HG03457 (cell line): ENCODE measurements around the gene ZNF428.
"Not testable (repeated sequence)": the region's sequence is repeated elsewhere in the genome, so short reads cannot be mapped to it uniquely, and the experiment has no call there.

Experiments used
- ATAC-seq: cut with Tn5 transposase; IDR thresholded peaks from one replicate; pipeline ENCODE4 v1.9.1; 2021; ENCODE audit warnings: moderate number of reproducible peaks; ENCODE audit not compliant: unreplicated experiment

The ZNF428 gene

DNA sequence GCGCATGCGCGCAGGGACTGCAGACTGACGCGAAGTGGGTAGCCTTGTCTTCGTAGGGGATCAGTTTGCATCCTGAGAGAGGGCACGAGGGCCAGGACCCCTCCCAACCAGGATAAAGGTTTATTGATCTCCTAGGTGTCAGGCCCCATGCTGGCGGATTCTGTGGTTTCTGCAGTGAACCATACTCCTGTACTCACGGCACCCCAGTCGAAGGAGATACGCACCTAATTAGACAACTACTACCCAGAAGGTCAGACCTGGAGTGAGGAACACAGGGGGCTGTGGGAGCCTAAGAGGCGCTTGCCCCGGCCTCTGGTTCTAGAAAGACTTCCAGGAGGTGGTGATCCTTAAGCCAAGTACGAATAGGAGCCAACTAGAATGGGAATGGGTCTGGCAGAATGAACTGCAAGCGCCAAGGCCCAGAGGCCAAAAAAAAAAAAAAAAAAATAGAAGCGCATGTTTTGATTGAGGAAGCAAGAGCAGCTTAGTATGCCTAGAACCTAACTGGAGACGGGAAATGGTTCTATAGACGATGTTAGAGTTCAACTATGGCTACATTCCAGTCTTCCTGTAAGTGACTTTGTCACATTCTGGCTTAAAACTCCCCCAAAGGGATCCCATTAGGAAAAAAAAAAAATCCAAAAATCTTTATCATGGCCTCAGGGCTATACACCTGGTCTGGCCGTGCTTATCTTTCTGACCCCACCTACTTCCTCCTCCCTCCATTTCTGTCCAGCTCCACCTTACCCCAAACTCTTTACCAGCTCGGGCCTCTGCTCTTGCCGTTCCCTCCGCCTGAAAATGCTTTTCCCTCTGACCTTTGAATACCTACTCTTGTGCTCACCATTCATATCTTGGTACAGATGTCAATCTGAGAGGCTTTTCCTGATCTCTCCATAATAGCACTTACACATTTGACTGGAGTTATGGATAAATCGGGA is 902 bp upstream of the ZNF428 start:
- ATAC-seq = no peak

DNA sequence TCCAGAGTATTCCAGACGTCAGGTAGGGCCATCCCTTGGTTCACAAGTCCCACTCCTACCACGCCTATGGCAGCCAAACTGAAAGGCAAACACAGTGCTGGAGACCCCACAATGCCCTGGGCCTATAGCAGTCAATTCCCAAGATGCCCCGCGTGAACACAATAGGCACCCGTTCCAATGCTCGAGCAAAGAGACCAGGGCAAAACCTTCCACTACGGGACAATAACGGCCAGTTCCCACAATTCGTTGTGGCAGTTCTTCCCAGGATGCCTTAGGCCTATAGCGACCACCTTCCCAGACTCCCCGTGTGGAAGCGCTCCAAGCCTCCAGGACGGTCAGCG is 538 bp downstream of the ZNF428 start:
- no peak for ATAC-seq

DNA sequence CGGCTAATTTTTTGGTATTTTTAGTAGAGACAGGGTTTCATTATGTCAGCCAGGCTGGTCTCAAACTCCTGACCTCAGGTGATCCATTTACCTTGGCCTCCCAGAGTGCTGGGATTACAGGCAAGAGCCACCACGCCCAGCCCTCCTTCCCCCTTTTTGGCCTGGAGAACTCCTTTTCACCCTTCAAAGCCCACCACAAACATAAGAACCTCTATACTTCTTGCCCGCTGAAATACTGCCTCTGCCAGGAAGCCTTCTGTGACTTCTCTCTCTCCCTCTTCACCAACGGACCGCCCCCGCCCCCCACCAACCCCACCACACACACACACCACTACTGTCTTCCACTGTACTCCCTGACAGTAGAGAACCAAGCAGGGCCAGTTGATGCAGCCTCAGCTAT is 2.5 kb downstream of the ZNF428 start:
- no peak for ATAC-seq

DNA sequence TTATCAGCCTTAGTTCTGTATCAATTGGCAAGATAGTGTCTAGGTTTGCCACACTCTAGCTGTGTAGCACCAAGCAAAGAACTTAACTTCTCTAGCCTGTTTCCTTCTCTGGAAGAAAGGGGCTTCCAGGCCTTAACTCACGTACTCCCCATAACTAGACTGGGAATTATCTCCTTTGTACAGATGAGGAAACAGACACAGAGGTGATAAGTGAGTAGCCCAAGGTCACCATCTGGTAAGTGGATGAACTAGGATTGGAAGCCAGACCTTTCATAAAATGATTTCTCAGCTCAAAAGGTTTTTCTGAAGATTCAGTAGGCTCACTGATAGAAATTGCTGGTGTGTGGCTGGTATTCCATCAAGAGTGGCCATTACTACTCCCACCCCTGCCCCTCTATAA is 3.1 kb downstream of the ZNF428 start:
- ATAC-seq = no peak

DNA sequence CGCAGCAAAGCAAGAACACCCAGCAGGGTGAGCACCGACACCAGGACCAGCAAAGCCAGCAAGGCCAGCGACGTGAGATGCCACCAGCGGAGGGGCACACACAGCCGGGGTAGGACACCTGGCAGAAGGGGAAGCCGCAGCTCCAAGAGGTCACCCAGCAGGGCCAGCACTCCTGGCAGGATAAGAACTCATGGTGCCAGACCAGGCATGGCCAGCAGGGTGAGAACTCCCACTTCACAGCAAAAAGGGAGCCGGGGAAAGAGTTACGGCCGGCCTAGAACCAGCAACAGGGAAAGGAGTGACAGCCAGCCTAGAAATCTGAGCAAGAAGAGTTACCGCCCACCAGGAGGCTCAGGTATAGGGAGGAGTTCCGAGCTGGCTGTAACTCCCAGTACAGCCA is 7.1 kb downstream of the ZNF428 start:
- ATAC-seq = no peak

DNA sequence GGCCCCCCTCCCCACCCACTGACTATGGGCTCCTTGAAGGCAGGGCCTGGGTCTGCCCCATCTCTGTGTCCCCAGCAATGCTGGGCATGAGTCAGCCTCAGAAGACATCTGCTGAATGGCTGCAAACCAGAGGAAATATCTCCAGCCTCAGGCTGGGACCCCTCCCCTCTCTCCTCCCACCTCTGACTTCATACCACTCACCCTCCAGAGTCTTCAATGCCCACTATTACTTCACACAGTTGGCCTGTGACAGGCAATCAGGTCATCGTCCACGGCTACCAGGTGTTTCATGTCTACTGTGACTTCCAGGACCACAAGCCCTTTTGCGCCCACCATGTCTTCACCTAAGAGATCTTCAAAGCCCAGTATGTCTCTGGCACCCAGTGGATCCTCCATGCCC is 7.6 kb downstream of the ZNF428 start, which contains the start of gene SRRM5:
TSS of gene SRRM5 (plus strand) at position 301 of the 400 bp plus-strand sequence. CDS start at position 335, 34 bp downstream.
- no peak for ATAC-seq

DNA sequence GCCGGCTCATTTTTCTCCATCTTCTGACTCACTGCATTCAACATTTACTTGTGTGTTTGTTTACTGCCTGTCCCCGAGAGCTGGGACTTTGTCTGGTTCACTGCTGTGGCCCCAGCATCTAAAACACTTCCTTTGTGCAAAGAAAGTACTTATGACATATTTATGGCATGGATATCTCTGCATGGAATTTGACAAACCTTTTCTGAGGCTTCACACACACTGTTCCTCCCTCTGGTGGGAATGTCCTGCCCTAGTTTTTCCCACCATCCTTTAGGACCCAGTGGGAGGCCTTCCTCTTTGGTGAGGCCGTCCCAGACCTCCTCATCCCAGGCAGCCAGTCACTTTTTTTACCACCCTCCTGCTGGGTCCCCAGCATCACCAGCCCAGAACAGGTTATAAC is 8.9 kb downstream of the ZNF428 start:
- ATAC-seq = no peak

DNA sequence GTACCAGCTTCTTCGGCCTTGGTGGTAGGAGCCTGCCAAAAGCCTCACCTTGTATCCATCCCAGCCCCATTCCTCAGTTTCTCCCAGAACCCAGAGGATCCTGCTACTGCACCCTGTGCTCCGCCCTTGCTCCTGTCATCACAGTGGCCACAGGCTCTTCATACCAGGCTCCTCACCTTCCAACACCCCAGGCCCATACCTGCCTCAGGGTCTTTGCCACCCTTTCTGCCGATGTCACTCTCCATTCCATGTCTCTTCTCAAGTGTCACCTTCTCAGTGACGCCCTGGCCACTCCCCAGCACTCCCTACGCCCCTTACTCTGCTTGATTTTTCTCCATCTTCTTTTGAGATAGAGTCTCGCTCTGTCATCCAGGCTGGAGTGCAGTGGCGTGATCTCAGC is 9.6 kb downstream of the ZNF428 start:
- ATAC-seq = no peak

DNA sequence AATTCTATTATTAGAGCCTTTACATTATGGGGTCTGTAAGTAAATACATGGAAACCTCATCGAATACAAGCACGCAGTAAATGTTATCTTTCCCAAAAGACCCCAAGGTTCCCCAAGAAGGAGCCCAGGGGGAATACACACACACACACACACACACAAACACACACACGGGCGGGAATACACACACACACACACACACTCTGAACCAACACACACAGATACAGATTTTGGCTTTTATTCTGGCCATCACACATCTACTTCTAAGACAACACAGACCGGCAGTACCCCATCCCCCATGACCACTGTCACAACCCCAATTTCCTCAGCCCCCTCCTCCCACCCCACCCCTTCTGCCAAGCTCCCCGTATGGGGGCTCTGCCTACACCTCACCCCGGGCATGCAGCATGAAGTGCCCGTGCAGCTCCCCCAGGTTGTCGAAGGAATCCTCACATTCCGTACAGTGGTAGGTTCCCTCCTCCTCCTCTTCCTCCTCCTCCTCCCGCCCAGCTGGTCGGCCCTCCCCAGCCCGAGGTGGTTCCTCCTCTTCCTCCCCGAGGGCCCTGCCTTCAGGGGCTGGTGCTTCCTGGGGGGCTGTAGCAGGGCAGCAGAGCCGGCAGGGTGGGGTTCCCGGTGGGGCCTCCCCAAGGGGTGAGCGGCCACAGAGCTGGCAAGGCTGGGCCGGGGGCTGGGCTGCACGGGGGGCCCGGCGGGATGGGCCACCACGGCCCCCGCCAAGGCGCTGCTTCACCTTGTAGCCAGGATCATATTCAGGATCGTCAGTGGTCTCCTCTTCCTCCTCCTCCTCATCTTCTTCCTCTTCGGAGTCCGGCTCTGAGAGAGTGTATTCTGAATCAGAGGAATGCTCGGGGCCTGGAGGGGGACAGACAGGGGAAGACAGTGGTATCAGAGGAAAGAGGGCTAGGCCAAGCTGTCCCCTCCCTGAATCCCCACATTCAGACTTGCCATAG is 11.9 kb downstream of the ZNF428 start:
- ATAC-seq = no peak

DNA sequence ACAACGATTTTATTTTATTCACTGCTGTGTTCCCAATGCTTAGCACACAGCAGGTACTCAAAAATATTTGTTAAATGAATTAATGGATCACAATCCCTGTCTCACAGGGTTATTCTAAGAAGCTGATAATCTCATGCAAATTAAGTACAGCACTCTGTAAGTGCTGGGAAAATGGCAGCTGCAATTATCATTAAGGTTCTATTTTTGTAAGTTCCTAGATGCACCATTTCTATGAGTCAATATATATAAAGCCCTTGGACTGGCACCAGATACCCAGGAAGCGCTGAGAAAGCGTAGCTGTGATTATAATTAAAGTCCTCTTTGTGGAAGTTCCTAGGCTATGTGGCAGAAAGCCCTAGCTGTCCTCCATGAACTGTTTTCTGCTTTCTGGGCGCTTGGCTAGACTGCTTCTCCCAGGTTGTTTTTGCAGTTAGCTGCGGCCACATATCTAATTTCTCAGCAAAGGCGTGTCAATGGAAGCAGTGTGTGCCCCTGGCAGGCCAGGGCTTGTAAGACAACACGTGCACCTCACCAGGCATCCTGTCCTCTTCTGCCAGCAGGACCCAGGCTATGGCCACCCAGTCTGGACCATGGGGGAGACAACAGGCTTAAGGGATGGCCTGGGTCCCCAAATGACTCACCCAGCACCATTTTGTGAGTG is 12.7 kb downstream of the ZNF428 start:
- no peak for ATAC-seq

DNA sequence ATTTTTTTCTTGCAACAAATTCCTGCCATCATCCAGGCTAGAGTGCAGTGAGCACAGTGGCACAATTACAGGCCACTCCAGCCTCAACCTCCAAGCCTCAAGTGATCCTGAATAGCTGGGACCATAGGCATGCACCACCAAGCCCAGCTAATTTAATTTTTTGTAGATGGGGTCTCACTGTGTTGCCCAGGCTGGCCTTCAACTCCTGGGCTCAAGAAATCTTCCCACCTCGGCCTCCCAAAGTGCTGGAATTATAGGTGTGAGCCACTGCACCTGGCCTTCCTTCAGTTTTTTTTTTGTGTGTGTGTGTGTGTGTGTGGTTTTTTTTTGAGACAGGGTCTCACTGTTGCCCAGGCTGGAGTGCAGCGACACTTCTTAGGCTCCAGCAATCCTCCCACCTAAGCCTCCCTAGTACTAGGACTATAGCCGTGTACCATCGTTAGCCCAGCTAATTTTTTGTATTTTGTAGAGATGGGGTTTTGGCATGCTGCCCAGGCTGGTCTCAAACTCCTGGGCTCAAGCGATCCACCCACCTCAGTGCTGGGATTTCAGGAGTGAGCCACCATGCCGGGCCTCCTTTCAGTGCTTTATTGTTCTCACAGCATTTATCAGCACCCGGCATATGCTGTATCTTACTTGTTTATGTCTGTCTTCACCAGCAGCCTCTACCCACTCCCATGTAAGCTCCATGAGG is 13.4 kb downstream of the ZNF428 start:
- ATAC-seq = no peak

DNA sequence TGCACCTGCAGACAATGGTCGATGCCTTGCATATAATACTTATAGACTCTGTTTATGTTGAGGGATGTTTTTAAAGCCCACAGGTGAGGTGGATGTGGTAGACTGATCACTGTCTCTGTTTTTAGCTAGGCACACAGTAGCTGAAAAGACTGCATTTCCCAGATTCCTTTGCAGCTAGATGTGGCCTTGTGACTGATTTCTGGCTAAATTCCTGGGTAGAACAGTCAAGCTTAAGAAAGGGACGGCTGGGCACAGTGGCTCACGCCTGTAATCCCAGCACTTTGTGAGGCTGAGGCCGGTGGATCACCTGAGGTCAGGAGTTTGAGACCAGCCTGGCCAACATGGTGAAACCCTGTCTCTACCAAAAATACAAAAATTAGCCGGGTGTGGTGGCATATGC is 19.1 kb downstream of the ZNF428 start:
- not testable (repeated sequence) for ATAC-seq

DNA sequence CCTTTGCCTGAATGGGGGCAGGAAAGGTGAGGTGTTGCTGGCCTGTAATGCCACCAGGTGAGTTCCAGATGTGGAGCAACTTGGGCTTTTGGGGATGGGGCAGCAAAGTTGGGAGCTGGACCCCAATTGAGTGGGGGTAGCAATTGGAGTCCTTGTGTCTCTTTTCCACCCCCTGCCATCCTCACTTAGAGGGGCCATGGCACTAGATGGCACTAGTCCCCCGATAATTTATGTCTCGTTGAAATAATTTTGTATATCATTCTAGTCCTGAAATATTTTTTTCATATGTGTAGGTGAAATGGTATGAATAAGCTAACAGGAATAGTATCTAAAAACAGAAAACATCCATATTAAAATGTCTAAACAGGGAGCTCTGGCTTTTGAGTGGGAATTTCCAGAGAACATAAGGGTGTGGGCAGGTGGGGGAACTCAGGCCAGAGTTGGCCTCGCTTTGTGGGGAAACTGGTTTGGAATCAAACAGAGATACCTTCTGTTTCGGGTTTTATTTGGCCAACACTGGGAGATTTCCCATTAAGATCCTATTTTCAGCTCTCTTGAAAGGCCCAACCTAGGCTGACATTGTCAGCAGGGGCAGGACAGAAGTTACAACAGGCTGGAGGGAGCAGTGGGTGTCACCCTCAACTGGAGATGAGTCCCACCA is 19.7 kb downstream of the ZNF428 start:
- ATAC-seq = no peak

DNA sequence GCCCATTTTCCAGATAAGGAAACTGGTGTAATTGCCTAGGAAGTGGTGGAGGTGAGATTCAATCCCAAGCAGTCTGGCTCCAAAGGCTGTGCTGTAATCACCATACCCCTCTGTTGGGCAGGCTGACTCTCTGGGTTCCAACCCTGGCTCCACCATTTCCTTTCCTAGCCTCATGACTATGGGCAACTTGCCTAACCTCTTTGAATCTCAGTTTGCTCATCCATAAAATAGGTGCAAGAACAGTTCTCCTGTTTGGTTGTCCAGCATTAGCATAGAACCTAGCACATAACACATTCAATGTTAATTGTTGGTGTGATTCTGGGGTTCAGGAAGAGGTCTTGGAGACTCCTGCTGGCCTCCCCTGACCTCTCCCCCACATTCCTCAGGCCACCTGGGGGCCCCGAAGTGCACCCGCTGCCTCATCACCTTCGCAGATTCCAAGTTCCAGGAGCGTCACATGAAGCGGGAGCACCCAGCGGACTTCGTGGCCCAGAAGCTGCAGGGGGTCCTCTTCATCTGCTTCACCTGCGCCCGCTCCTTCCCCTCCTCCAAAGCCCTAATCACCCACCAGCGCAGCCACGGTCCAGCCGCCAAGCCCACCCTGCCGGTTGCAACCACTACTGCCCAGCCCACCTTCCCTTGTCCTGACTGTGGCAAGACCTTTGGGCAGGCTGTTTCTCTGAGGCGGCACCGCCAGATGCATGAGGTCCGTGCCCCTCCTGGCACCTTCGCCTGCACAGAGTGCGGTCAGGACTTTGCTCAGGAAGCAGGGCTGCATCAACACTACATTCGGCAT is 20.8 kb downstream of the ZNF428 start:
- ATAC-seq = no peak

DNA sequence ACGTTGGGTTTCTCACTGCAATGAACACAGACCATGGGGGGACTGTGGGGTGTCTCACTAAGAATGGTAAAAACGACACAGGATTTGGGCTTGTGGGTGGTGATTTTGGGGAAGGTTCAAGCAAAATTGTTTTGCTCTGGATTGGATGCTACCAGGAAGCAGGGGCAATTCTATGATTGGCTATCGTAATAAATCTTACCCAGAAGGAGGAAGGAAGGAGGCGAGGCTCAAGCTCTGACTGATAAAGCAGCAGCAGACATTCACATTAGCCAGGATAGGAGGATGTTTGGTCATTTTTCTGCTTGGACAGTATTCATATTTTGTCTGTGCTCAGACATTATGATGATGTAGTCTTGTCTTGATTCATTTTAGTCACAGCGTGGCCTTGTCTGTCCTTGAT is 21.6 kb downstream of the ZNF428 start:
- ATAC-seq = no peak

DNA sequence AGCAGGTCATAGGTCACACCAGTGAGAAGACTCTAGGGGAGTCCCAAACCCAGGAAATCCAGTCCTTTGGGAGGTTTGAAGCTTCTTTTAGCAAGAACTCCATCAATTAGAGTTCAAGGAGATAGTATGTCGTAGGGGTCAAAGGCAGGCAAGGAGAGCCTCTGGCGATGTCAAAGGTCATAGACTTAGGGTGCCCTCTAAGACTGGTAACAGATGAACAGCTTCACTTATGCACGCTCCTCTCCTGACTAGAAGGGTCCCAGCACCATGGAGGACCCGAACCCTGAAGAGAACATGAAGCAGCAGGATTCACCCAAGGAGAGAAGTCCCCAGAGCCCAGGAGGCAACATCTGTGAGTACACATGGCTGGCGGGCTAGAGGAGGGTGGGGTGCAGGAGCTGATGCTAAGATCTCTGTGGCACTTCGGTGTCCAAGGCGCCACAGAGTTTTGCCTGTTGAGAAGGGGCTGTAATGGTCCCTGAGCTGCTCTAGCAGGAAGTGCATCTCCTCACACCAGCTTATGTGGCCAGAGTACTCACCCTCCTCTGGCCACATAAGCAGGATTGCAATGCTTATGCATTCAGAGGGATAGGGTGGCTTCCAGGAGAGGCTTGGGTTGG is 22.5 kb downstream of the ZNF428 start:
- ATAC-seq = no peak

DNA sequence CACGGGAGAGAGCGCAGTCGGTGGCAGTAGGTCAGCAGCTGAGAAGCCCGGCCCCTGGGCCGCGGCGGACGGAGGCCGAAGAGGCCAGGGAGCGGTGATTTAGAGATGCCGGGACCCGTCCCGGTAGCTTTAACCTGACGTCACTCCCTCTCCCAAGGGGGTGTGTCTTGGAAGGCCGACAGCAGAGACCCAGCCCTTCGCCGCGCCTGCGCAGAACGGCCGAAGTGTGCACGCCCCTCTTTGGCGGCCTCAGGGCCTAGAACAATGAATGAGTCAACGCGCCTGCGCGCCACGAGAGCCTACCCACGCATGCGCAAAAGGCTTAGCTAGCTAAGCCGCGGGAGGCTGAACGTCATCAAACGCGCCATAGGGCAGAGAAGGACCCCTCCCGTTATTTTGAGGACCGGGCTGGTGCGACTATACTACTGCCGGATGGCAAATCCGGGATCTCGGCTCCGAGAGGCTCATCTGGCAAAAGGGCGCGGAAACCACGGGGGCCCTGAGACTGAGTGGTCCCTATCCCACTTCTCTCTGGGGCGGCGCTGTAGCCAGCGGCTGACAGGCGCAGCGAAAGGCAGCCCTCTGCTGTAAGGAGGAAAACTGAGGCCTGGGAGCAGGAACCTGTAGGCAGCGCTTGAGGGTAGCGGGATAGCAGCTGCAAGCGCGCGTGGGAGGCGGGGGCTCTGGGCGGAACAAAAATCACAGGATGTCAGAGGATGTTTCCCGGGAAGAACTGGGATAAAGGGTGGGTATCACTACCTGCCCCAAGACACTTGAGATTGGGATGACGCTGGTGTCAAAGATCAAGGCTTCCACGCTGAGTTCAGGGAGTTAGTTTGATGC is 23.2 kb downstream of the ZNF428 start, which contains the start of the genes IRGQ and ZNF576:
TSS of gene IRGQ (minus strand) at position 136 of the 843 bp plus-strand sequence. CDS start 796 bp downstream, outside the sequence.
TSS of gene ZNF576 (plus strand) at position 597 of the 843 bp plus-strand sequence. CDS start 514 bp downstream, outside the sequence.
- peak; percentile 53 for ATAC-seq

DNA sequence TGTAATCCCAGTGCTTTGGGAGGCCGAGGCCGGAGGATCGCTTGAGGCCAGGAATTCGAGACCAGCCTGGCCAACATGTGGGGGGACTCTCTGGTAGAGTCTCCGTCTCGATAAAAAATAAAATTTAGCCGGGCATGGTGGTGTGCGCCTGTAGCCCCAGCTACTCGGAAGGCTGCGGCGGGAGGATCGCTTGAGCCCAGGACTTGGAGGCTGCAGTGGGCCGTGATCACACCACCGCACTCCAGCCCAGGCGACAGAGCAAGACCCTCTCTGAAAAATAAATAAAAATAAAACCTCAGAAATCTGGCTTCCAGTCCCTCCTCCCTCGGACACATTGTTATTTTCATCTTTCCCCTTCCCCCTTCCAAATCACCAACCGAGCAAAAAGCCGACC is 23.8 kb downstream of the ZNF428 start:
- ATAC-seq = no peak
